ENCODE measurements around the gene PAX1. TPM values are rescaled to one million over a fixed set of nuclear protein-coding genes. Genes with fewer than 3 reads are reported as not detected.

Gene PAX1
- total RNA-seq, 4 donors from 2014 or later, result not detected

- Histone ChIP-seq H3K4me1 (no peaks in the 10 kb centered on the region), H3K27me3 (no peaks in the 10 kb centered on the region), H3K4me3 (no peak overlapping the region), H3K36me3 (no peaks in the 10 kb centered on the region), H3K27ac (no peak overlapping the region), H3K9me3 (no peaks in the 10 kb centered on the region)
- DNase-seq, result no peak
- intact Hi-C loops (cut with DNase I; ENCODE audit: low total_unique reads), result no loop called here
- no peak for TF ChIP-seq POLR2A (IDR thresholded peaks at IDR 0.05)
- TF ChIP-seq, protein P1, sequence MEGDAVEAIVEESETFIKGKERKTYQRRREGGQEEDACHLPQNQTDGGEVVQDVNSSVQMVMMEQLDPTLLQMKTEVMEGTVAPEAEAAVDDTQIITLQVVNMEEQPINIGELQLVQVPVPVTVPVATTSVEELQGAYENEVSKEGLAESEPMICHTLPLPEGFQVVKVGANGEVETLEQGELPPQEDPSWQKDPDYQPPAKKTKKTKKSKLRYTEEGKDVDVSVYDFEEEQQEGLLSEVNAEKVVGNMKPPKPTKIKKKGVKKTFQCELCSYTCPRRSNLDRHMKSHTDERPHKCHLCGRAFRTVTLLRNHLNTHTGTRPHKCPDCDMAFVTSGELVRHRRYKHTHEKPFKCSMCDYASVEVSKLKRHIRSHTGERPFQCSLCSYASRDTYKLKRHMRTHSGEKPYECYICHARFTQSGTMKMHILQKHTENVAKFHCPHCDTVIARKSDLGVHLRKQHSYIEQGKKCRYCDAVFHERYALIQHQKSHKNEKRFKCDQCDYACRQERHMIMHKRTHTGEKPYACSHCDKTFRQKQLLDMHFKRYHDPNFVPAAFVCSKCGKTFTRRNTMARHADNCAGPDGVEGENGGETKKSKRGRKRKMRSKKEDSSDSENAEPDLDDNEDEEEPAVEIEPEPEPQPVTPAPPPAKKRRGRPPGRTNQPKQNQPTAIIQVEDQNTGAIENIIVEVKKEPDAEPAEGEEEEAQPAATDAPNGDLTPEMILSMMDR (IDR thresholded peaks at IDR 0.05), result no peak
Measured at GRCh38 chr20:21665687-21666446, 39.6 kb upstream of the PAX1 start.

- no peak overlapping the region for H3K27ac ChIP-seq
- no peaks in the 10 kb centered on the region for H3K9me3 ChIP-seq
- no peak overlapping the region for H3K4me3 ChIP-seq
- H3K36me3 ChIP-seq, result no peaks in the 10 kb centered on the region
- H3K4me1 ChIP-seq, result no peaks in the 10 kb centered on the region
- H3K27me3 ChIP-seq, result no peaks in the 10 kb centered on the region
- DNase-seq, result no peak
- TF ChIP-seq, protein P1 (IDR thresholded peaks at IDR 0.05), result no peak
- TF ChIP-seq POLR2A (IDR thresholded peaks at IDR 0.05), result no peak
- intact Hi-C loops (cut with DNase I; ENCODE audit: low total_unique reads), result no loop called here
Measured at GRCh38 chr20:21670126-21670525, 35.3 kb upstream of the PAX1 start.

- DNase-seq, result no peak
- Histone ChIP-seq H3K36me3 (no peaks in the 10 kb centered on the region), H3K27me3 (no peaks in the 10 kb centered on the region), H3K27ac (no peak overlapping the region), H3K9me3 (no peaks in the 10 kb centered on the region), H3K4me3 (no peak overlapping the region), H3K4me1 (no peaks in the 10 kb centered on the region)
- intact Hi-C loops (cut with DNase I; ENCODE audit: low total_unique reads), result no loop called here
- no peak for TF ChIP-seq POLR2A (IDR thresholded peaks at IDR 0.05)
- TF ChIP-seq, protein P1 (IDR thresholded peaks at IDR 0.05), result no peak
Measured at GRCh38 chr20:21670981-21671380, 34.5 kb upstream of the PAX1 start.

GRCh38 chr20:21677261-21677660 lies 28.2 kb upstream of the PAX1 start:
- H3K27ac ChIP-seq, result no peak overlapping the region
- H3K36me3 ChIP-seq, result no peaks in the 10 kb centered on the region
- TF ChIP-seq POLR2A (IDR thresholded peaks at IDR 0.05), result no peak
- TF ChIP-seq, protein P1 (IDR thresholded peaks at IDR 0.05), result no peak
- H3K27me3 ChIP-seq, result no peaks in the 10 kb centered on the region
- H3K4me1 ChIP-seq, result no peaks in the 10 kb centered on the region
- H3K9me3 ChIP-seq, result no peaks in the 10 kb centered on the region
- intact Hi-C loops (cut with DNase I; ENCODE audit: low total_unique reads), result no loop called here
- H3K4me3 ChIP-seq, result no peak overlapping the region
- DNase-seq, result no peak

GRCh38 chr20:21677781-21678180 lies 27.7 kb upstream of the PAX1 start:
- Histone ChIP-seq H3K4me3 (no peak overlapping the region), H3K27me3 (no peaks in the 10 kb centered on the region), H3K4me1 (no peaks in the 10 kb centered on the region), H3K27ac (no peak overlapping the region), H3K36me3 (no peaks in the 10 kb centered on the region), H3K9me3 (no peaks in the 10 kb centered on the region)
- intact Hi-C loops (cut with DNase I; ENCODE audit: low total_unique reads), result no loop called here
- no peak for DNase-seq
- TF ChIP-seq, protein P1 (IDR thresholded peaks at IDR 0.05), result no peak
- no peak for TF ChIP-seq POLR2A (IDR thresholded peaks at IDR 0.05)

Measured in uterus (tissue), 4 donors.